Gastroesophageal sphincter (tissue), 4 donors: ENCODE measurements around the gene GSDMA. TPM values are rescaled to one million over a fixed set of nuclear protein-coding genes. Genes with fewer than 3 reads are reported as not detected.
A peak's percentile ranks its signal among the peaks of the same experiment; 100 is the strongest.

ENCODE experiments used
- ATAC-seq: fragments of 150-250 bp; one replicate; pipeline ENCODE4 v1.9.1; 2016; ENCODE audit warnings: mild to moderate bottlenecking, moderate library complexity
- H3K27ac ChIP-seq, 4 donors: fragments of 200-600 bp; sonication (generic) in 3 of 4; 1 replicate in 3 of 4; 2 replicates in 1 of 4; pipeline ENCODE4 v1.5.1; 2016 to 2019
- H3K27me3 ChIP-seq: fragments of 200-600 bp; sonication (generic); one replicate; pipeline ENCODE4 v1.5.1; 2019
- H3K36me3 ChIP-seq, 2 donors: fragments of 200-600 bp; sonication (generic); one replicate each; pipeline ENCODE4 v1.5.1; 2019; ENCODE audit warnings: control low read depth in 1 of 2
- H3K4me1 ChIP-seq, 3 donors: fragments of 200-600 bp; sonication (generic); 1 replicate in 2 of 3; 2 replicates in 1 of 3; pipeline ENCODE4 v1.5.1; 2016 to 2019; ENCODE audit warnings: control low read depth in 2 of 3
- H3K4me3 ChIP-seq, 2 donors: fragments of 200-600 bp; sonication (generic); one replicate each; pipeline ENCODE4 v1.5.1; 2019; ENCODE audit warnings: mild to moderate bottlenecking in 1 of 2, moderate library complexity in 1 of 2
- H3K9me3 ChIP-seq, 3 donors: fragments of 200-600 bp; sonication (generic); one replicate each; pipeline ENCODE4 v1.5.1; 2017 to 2019; ENCODE audit warnings: control low read depth in 2 of 3
- EP300 ChIP-seq: sonication (generic); formaldehyde crosslinking; IDR thresholded peaks from one replicate; pipeline ENCODE4 v1.6.1; 2017; ENCODE audit warnings: antibody characterized with exemption, mild to moderate bottlenecking
- POLR2A ChIP-seq, 2 donors: fragments of 450-650 bp; IDR thresholded peaks; one replicate each; pipeline ENCODE4 v1.6.1; 2017; ENCODE audit warnings: antibody characterized with exemption in 2 of 2, mild to moderate bottlenecking in 2 of 2, moderate library complexity in 1 of 2
- POLR2AphosphoS5 ChIP-seq: sonication (generic); formaldehyde crosslinking; IDR thresholded peaks from one replicate; pipeline ENCODE4 v1.6.1; 2017; ENCODE audit warnings: antibody characterized with exemption
- WGBS, 2 donors: methylation state at CpG; one replicate each; pipeline ENCODE4 v1.1.5; 2018; ENCODE audit warnings: low coverage in 1 of 2; 5-methylcytosine and 5-hydroxymethylcytosine counted together
- total RNA-seq, 4 donors: library from RNA; depleted of rRNA; stranded (reverse); fragments of >200 nt; gene quantifications; one replicate each; pipeline ENCODE4 v1.1.0, GENCODE V29; 2016
- TF ChIP-seq, protein P1 (sequence below), 4 experiments: fragments of 200-600 bp in 2 of 4; fragments of 450-650 bp in 2 of 4; sonication (generic) in 1 of 4; IDR thresholded peaks; one replicate each; pipeline ENCODE4 v1.5.1; 2017 to 2019; ENCODE audit warnings: antibody characterized with exemption in 4 of 4, mild to moderate bottlenecking in 2 of 4, moderate library complexity in 2 of 4

GSDMA gene
- total RNA-seq, 4 donors from 2014 or later: 0.35 to 1.6 (median 0.54) TPM; not detected in 1

DNA sequence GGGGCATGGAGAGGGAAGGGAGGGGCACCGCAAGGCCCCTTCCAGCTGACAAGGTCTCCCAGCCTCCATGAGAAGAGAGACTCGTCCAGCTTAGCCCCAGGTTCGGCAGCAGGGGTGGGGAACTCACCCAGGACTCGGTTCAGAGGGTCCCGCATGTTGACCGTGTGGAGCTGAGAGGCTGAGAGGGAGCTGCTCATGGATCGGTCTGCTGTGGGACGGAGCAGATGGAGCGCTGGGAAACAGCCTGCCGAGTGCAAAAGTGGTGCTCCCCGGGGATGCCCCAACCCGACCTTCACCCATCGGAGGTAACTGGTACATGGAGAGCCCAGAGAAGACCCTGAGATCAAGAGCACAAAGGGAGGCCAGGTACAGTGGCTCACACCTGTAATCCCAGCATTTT is 57.3 kb downstream of the GSDMA start:
- H3K36me3 ChIP-seq: peaks cover 0 to 58% of the 10 kb centered on the region in 2 donors
- no peak for ATAC-seq
- TF ChIP-seq POLR2A (IDR thresholded peaks at IDR 0.05) (no peak), EP300 (no peak), POLR2AphosphoS5 (no peak)
- TF ChIP-seq, protein P1, sequence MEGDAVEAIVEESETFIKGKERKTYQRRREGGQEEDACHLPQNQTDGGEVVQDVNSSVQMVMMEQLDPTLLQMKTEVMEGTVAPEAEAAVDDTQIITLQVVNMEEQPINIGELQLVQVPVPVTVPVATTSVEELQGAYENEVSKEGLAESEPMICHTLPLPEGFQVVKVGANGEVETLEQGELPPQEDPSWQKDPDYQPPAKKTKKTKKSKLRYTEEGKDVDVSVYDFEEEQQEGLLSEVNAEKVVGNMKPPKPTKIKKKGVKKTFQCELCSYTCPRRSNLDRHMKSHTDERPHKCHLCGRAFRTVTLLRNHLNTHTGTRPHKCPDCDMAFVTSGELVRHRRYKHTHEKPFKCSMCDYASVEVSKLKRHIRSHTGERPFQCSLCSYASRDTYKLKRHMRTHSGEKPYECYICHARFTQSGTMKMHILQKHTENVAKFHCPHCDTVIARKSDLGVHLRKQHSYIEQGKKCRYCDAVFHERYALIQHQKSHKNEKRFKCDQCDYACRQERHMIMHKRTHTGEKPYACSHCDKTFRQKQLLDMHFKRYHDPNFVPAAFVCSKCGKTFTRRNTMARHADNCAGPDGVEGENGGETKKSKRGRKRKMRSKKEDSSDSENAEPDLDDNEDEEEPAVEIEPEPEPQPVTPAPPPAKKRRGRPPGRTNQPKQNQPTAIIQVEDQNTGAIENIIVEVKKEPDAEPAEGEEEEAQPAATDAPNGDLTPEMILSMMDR (IDR thresholded peaks at IDR 0.05): no peak
- H3K27me3 ChIP-seq: no peaks in the 10 kb centered on the region
- peak overlapping the region in 2 of 4 donors; percentile 68 to 77 for H3K27ac ChIP-seq
- peaks cover 0 to 86% (median 45%) of the 10 kb centered on the region in 3 donors for H3K4me1 ChIP-seq
- 71 to 100% methylated on average over 3 of the region's 13 CpGs for WGBS, 2 donors
- H3K4me3 ChIP-seq: no peak overlapping the region
- H3K9me3 ChIP-seq: no peaks in the 10 kb centered on the region

DNA sequence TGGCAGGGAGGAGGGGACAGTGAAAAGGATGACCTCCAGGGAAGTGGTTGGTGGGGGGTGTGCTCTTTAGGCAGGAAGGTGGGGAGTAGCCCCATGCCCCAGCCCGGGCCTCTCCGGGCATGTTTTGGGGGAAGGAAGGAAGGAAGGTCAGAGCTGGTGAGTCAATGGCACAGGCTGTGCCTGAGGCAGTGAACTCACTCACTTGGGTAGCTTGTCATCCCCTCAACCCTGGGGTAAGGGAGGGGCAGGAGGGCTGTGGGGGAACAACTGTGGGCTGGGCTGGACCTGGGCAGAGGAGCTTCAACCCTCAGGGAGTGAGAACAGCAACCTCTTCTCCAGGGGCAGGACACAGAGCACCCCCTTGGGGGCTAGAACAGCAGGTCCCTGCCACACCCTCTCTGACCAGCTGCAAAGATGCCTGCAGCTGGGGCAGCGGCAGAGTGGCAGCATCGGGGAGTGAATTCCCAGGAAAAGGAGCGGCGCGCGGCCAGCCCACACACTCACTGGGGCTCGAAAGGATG is 58.7 kb downstream of the GSDMA start:
- H3K4me1 ChIP-seq: peaks cover 0 to 89% (median 53%) of the 10 kb centered on the region in 3 donors
- TF ChIP-seq EP300 (no peak), POLR2AphosphoS5 (peak; percentile 81)
- TF ChIP-seq, protein P1 (IDR thresholded peaks at IDR 0.05): no peak

DNA sequence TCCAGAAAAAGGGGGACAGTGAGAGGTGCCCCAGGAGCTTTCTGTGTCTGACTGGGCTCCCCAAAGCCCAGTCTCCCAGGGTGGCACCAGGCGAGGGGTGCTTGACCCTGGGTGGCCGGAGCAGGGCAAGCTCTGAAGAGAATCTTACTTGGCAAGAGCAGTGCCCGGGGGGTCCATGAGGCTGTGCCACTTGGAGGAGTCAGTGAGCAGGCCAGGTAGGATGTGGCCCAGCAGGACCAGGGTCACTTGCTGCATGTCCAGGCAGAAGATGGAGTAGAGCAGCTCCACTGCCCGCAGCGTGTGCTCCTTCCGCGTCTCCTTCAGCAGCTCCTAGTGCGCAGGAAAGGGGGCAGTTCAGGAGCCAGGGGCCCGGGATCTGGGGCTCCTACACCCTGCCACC is 59.7 kb downstream of the GSDMA start:
- H3K27ac ChIP-seq: peak overlapping the region in 2 of 4 donors; percentile 48 to 68
- no peaks in the 10 kb centered on the region for H3K9me3 ChIP-seq
- H3K27me3 ChIP-seq: no peaks in the 10 kb centered on the region
- peaks cover 0 to 77% of the 10 kb centered on the region in 2 donors for H3K36me3 ChIP-seq
- no peak overlapping the region for H3K4me3 ChIP-seq
- TF ChIP-seq, protein P1 (IDR thresholded peaks at IDR 0.05): no peak
- TF ChIP-seq POLR2AphosphoS5 (no peak), EP300 (no peak), POLR2A (IDR thresholded peaks at IDR 0.05) (no peak)
- peaks cover 0 to 87% (median 53%) of the 10 kb centered on the region in 3 donors for H3K4me1 ChIP-seq
- 93% methylated on average over 6 of the region's 9 CpGs; no CpG with 5 or more reads in 1 of the 2 donors for WGBS, 2 donors
- ATAC-seq: no peak

More for the DNA sequence above, 58.7 kb downstream of the GSDMA start:
- peak; percentile 31 for ATAC-seq
- peak overlapping the region in 3 of 4 donors; percentile 48 to 68 (median 68) for H3K27ac ChIP-seq
- no peak overlapping the region for H3K4me3 ChIP-seq
- H3K27me3 ChIP-seq: no peaks in the 10 kb centered on the region
- WGBS, 2 donors: 17 to 33% methylated on average over 1 to 2 of the region's 9 CpGs
- peaks cover 0 to 71% of the 10 kb centered on the region in 2 donors for H3K36me3 ChIP-seq
- H3K9me3 ChIP-seq: no peaks in the 10 kb centered on the region

DNA sequence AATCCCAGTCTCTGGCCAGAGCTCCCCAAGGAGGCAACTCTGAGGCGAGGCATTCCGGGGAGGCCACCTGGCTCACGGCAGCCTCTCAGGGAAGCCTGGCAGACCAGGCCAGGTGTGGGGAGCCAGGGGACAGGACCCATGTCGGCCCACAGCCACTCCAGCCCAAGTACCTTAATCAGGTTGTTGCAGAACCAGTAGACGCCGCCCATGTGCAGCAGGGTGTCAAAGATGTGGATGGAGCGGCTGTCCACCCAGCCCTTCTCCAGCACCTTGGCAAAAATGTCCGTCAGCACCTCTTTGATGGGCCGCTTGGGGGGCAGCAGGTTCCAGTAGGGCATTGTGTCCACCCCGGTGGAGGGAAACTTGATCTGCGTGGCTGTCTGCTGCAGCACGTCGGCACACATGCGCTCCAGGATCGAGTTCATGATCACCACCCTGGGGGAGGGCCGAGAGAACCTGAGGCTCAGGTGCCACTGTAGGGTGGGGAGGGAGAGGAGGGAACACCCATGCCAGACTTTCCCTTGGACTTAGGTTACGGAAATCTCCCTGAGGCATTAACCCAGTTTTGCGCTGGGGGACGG is 60.2 kb downstream of the GSDMA start:
- Histone ChIP-seq H3K27me3 (no peaks in the 10 kb centered on the region), H3K27ac (peak overlapping the region in 2 of 4 donors; percentile 2 to 48), H3K4me1 (peaks cover 0 to 82% (median 48%) of the 10 kb centered on the region in 3 donors), H3K4me3 (no peak overlapping the region), H3K9me3 (no peaks in the 10 kb centered on the region), H3K36me3 (peaks cover 0 to 83% of the 10 kb centered on the region in 2 donors)
- TF ChIP-seq POLR2A (IDR thresholded peaks at IDR 0.05) (no peak), POLR2AphosphoS5 (no peak), EP300 (no peak)
- TF ChIP-seq, protein P1 (IDR thresholded peaks at IDR 0.05): no peak
- ATAC-seq: no peak
- 77 to 86% methylated on average over 6 to 7 of the region's 19 CpGs for WGBS, 2 donors
